A673 (cell line): Measurements from ENCODE around the gene LHX6. TPM values are rescaled to one million over a fixed set of nuclear protein-coding genes. Genes with fewer than 3 reads are reported as not detected.

Source experiments
- BruUV-seq: library from RNA; stranded (reverse); fragments of 400-500 nt; replicated peaks from 2 replicates; lab custom pipeline; 2021; lab: Mats Ljungman, UMichigan
- CTCF ChIA-PET: fragments of 300-600 bp; sonication (Branson Sonifier 250); formaldehyde crosslinking; loops from one replicate; lab custom pipeline; 2022; ENCODE audit warnings: antibody characterized with exemption; lab: Charles Lee
- POLR2A ChIA-PET: fragments of 300-600 bp; sonication (Branson Sonifier 250); formaldehyde crosslinking; loops from one replicate; lab custom pipeline; 2022; ENCODE audit warnings: antibody characterized with exemption; ENCODE audit not compliant: low non-redundant PET; lab: Charles Lee
- DNase-seq: peaks from one replicate; pipeline ENCODE4 v3.0.0-alpha.2; 2015; ENCODE audit warnings: low spot score
- H3K27ac ChIP-seq: fragments of 200-600 bp; sonication (generic); 2 replicates; pipeline ENCODE4 v1.5.1; 2016; ENCODE audit warnings: mixed run types, low read depth, mild to moderate bottlenecking, mixed read lengths, antibody characterized with exemption, low read length; ENCODE audit not compliant: poor library complexity, severe bottlenecking
- H3K27me3 ChIP-seq: fragments of 200-600 bp; sonication (generic); replicated peaks from 2 replicates; pipeline ENCODE4 v1.6.1; 2017; ENCODE audit warnings: mixed run types, low read depth, mild to moderate bottlenecking, mixed read lengths, antibody characterized with exemption, low read length; ENCODE audit not compliant: insufficient read depth, poor library complexity
- H3K36me3 ChIP-seq: fragments of 200-600 bp; sonication (generic); 2 replicates; pipeline ENCODE4 v1.6.1; 2016; ENCODE audit warnings: mixed run types, mild to moderate bottlenecking, mixed read lengths, antibody characterized with exemption, low read length; ENCODE audit not compliant: insufficient read depth, poor library complexity, severe bottlenecking
- H3K4me1 ChIP-seq: fragments of 200-600 bp; sonication (generic); 2 replicates; pipeline ENCODE4 v1.6.1; 2017; ENCODE audit warnings: mixed run types, mild to moderate bottlenecking, mixed read lengths, antibody characterized with exemption, low read length; ENCODE audit not compliant: insufficient read depth, poor library complexity, severe bottlenecking
- H3K4me3 ChIP-seq: fragments of 200-600 bp; sonication (generic); 2 replicates; pipeline ENCODE4 v1.5.1; 2016; ENCODE audit warnings: low read depth, mixed run types, mild to moderate bottlenecking, mixed read lengths, low read length; ENCODE audit not compliant: poor library complexity, severe bottlenecking
- H3K9me3 ChIP-seq: fragments of 200-600 bp; sonication (generic); 2 replicates; pipeline ENCODE4 v1.6.1; 2016; ENCODE audit warnings: mixed run types, low read depth, mild to moderate bottlenecking, mixed read lengths, antibody characterized with exemption, low read length; ENCODE audit not compliant: poor library complexity, severe bottlenecking
- CTCF ChIP-seq: fragments of 300-800, 200-600 bp; sonication (generic); conservative IDR thresholded peaks from 2 replicates; pipeline ENCODE4 v1.5.1; 2017; ENCODE audit warnings: low read depth, mild to moderate bottlenecking, antibody characterized with exemption, low read length, moderate library complexity, mixed read lengths
- EZH2 ChIP-seq: fragments of 200-600 bp; sonication (generic); IDR thresholded peaks from 2 replicates; pipeline ENCODE4 v1.6.1; 2017; ENCODE audit warnings: borderline replicate concordance, low read depth, mild to moderate bottlenecking, mixed read lengths, antibody characterized with exemption, low read length; ENCODE audit not compliant: poor library complexity, severe bottlenecking
- intact Hi-C: fragments of 100-400 bp; cut with micrococcal nuclease; formaldehyde crosslinking; loops from one replicate; pipeline ENCODE4 v1.10.0; 2022; ENCODE audit not compliant: unreplicated experiment
- total RNA-seq: library from RNA; stranded (reverse); gene quantifications from 2 replicates; pipeline ENCODE4 v1.2.3, GENCODE V29; 2021

LHX6 gene
- total RNA-seq, 1 experiment from 2014 or later, result not detected

- Histone ChIP-seq H3K27me3 (peaks cover 75% of the 10 kb centered on the region), H3K4me3 (no peak overlapping the region), H3K9me3 (no peaks in the 10 kb centered on the region), H3K36me3 (no peaks in the 10 kb centered on the region), H3K27ac (no peak overlapping the region), H3K4me1 (peaks cover 8% of the 10 kb centered on the region)
- DNase-seq, result no peak
- ChIA-PET POLR2A (no interaction called here), CTCF (no interaction called here)
- intact Hi-C loops, result no loop called here
- TF ChIP-seq EZH2, result no peak
- no peak for TF ChIP-seq CTCF
- no TSS peak for BruUV-seq
Measured at GRCh38 chr9:122212473-122213004, 16.2 kb downstream of the LHX6 start.

DNA sequence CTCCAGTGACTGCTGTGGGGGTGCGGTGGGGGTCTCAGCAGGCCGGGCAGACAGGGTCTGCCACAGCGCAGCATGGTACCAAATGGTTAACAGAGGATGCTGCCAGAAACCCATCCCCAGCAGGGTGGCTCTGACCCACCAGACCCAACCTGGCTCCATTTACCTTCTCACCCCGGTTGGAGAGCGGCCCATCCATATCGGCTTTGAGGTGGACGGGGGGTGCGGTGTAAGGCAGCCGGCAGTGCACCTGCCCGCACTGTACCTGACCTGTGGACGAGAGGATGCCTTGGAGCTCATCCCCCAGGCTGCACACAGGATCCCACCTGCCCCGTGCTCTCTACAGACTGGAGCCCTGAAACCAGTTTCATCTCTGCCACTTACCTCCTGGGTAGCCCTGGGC lies 19.3 kb downstream of the LHX6 start:
- H3K9me3 ChIP-seq, result no peaks in the 10 kb centered on the region
- ChIA-PET POLR2A (no interaction called here), CTCF (interaction anchor here (0.6 kb wide), 1 partner anchor 142 kb away, joined by 5 read pairs; no protein-coding TSS in a partner anchor)
- intact Hi-C loops, result no loop called here
- DNase-seq, result no peak
- H3K27me3 ChIP-seq, result peaks cover 64% of the 10 kb centered on the region
- TF ChIP-seq CTCF (no peak), EZH2 (no peak)
- H3K4me3 ChIP-seq, result no peak overlapping the region
- H3K27ac ChIP-seq, result no peak overlapping the region
- H3K4me1 ChIP-seq, result peaks cover 8% of the 10 kb centered on the region
- no TSS peak for BruUV-seq
- H3K36me3 ChIP-seq, result no peaks in the 10 kb centered on the region

GRCh38 chr9:122207096-122207495 lies 21.7 kb downstream of the LHX6 start:
- Histone ChIP-seq H3K9me3 (no peaks in the 10 kb centered on the region), H3K36me3 (no peaks in the 10 kb centered on the region), H3K27ac (no peak overlapping the region), H3K4me3 (no peak overlapping the region), H3K4me1 (no peaks in the 10 kb centered on the region), H3K27me3 (peaks cover 41% of the 10 kb centered on the region)
- no peak for TF ChIP-seq CTCF
- no peak for TF ChIP-seq EZH2
- POLR2A ChIA-PET, result no interaction called here
- CTCF ChIA-PET, result no interaction called here
- intact Hi-C loops, result no loop called here
- DNase-seq, result no peak
- BruUV-seq, result no TSS peak
